ENCODE results near the gene SMIM34.
"Not testable (repeated sequence)": the region's sequence is repeated elsewhere in the genome, so short reads cannot be mapped to it uniquely, and the experiment has no call there.

DNA sequence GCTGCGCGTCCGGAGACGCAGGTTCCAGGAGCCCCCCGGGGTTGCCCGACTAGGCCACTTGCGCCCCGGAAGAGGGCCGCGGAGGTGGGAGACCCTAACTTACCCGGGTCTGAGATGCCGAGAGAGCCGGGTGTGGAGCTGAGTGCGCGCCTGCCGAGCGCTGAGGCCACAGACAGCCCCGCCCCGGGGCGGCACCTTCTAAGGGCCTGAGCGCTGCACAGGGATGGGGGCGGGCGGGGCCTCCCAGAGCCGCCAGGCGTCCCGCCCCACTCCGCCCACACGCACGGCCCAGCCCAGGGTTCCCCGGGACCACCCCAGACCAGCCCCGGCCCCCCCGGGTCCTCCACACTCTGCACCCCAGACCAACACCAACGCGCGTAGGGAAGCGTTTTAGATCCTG lies 35.7 kb upstream of the SMIM34 start:
- TF ChIP-seq CTCF, POLR2A (IDR thresholded peaks at IDR 0.05): not testable (repeated sequence)
